Uterus (tissue), 4 donors: ENCODE measurements around the gene TRIM46. TPM values are rescaled to one million over a fixed set of nuclear protein-coding genes. Genes with fewer than 3 reads are reported as not detected.

ENCODE experiments used
- DNase-seq, 2 donors: peaks; one replicate each; pipeline ENCODE4 v3.0.0-alpha.2; 2019 to 2020
- H3K27ac ChIP-seq, 2 donors: fragments of 200-600 bp; sonication (generic); 1 replicate in 1 of 2; 2 replicates in 1 of 2; pipeline ENCODE4 v1.5.1; 2016 to 2018
- H3K27me3 ChIP-seq, 2 donors: fragments of 200-600 bp; sonication (generic); one replicate each; pipeline ENCODE4 v1.5.1; 2018 to 2019; ENCODE audit warnings: control low read depth in 1 of 2
- H3K36me3 ChIP-seq, 2 donors: fragments of 200-600 bp; sonication (generic); one replicate each; pipeline ENCODE4 v1.5.1; 2019; ENCODE audit warnings: control low read depth in 1 of 2
- H3K4me1 ChIP-seq, 2 donors: fragments of 200-600 bp; sonication (generic); one replicate each; pipeline ENCODE4 v1.5.1; 2018 to 2019; ENCODE audit warnings: control low read depth in 1 of 2
- H3K4me3 ChIP-seq, 2 donors: fragments of 200-600 bp; sonication (generic); 1 replicate in 1 of 2; 2 replicates in 1 of 2; pipeline ENCODE4 v1.5.1; 2018 to 2019; ENCODE audit warnings: mild to moderate bottlenecking in 1 of 2
- H3K9me3 ChIP-seq, 2 donors: fragments of 200-600 bp; sonication (generic); one replicate each; pipeline ENCODE4 v1.5.1; 2019; ENCODE audit warnings: control low read depth in 1 of 2
- POLR2A ChIP-seq, 2 donors: fragments of 450-650 bp; IDR thresholded peaks; one replicate each; pipeline ENCODE4 v1.6.1; 2016; ENCODE audit warnings: antibody characterized with exemption in 2 of 2, mild to moderate bottlenecking in 1 of 2, moderate library complexity in 1 of 2
- intact Hi-C: fragments of 100-400 bp; cut with DNase I; formaldehyde crosslinking; loops from one replicate; pipeline ENCODE4 v1.15.1; 2023; ENCODE audit warnings: low total_unique reads
- total RNA-seq, 4 donors: library from RNA; depleted of rRNA in 3 of 4; stranded (reverse); fragments of >200 nt in 3 of 4; gene quantifications; one replicate each; pipeline versions ENCODE4 v1.1.0 to v1.2.4, GENCODE V29; 2014 to 2023
- TF ChIP-seq, protein P1 (sequence below), 4 experiments: fragments of 200-600 bp in 2 of 4; fragments of 450-650 bp in 2 of 4; sonication (generic) in 2 of 4; IDR thresholded peaks; one replicate each; pipeline ENCODE4 v1.5.1; 2016 to 2019; ENCODE audit warnings: antibody characterized with exemption in 4 of 4, mild to moderate bottlenecking in 2 of 4, moderate library complexity in 1 of 4
- donor health status: DM: yes; HTN: yes; CAD: no.

Gene TRIM46
- total RNA-seq, 4 donors from 2014 or later = 0.26 to 4.6 (median 2.5) TPM

DNA sequence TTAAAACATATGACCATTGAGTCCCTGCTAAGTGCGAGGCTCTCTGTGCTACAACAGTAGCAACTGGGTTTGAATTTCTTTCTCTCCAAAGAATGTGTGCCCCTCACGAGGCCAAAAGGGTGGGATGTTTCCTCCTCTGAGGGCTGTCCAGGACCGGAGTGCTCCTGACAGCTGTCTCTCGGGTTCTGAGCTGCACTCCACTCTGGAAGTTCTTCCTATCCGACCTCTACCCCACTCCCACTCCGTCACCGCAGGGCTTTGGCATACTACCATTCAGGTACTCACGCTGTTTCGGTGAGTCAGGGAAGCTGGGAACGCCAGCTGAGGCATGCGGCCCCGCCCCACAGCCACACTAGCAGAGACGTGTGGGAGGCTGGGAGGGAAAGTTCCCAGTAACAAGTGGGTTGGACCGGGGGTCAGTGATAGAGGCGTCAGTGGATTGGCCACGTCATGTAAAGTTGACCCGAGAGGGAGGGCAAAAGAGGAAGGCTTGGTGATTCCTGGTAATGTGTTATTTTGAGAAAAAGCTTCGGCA lies 38.7 kb upstream of the TRIM46 start:
- H3K27me3 ChIP-seq = no peaks in the 10 kb centered on the region
- H3K4me3 ChIP-seq = peak overlapping the region; percentile 60 to 65
- peak; percentile 91 to 94 for DNase-seq
- no peaks in the 10 kb centered on the region for H3K36me3 ChIP-seq
- peak in 1 of 2 donors; percentile 28 for TF ChIP-seq POLR2A (IDR thresholded peaks at IDR 0.05)
- TF ChIP-seq, protein P1, sequence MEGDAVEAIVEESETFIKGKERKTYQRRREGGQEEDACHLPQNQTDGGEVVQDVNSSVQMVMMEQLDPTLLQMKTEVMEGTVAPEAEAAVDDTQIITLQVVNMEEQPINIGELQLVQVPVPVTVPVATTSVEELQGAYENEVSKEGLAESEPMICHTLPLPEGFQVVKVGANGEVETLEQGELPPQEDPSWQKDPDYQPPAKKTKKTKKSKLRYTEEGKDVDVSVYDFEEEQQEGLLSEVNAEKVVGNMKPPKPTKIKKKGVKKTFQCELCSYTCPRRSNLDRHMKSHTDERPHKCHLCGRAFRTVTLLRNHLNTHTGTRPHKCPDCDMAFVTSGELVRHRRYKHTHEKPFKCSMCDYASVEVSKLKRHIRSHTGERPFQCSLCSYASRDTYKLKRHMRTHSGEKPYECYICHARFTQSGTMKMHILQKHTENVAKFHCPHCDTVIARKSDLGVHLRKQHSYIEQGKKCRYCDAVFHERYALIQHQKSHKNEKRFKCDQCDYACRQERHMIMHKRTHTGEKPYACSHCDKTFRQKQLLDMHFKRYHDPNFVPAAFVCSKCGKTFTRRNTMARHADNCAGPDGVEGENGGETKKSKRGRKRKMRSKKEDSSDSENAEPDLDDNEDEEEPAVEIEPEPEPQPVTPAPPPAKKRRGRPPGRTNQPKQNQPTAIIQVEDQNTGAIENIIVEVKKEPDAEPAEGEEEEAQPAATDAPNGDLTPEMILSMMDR (IDR thresholded peaks at IDR 0.05) = no peak
- intact Hi-C loops = no loop called here
- H3K4me1 ChIP-seq = peaks cover 0 to 12% of the 10 kb centered on the region in 2 donors
- H3K27ac ChIP-seq = peak overlapping the region; percentile 94 to 95
- no peaks in the 10 kb centered on the region for H3K9me3 ChIP-seq

DNA sequence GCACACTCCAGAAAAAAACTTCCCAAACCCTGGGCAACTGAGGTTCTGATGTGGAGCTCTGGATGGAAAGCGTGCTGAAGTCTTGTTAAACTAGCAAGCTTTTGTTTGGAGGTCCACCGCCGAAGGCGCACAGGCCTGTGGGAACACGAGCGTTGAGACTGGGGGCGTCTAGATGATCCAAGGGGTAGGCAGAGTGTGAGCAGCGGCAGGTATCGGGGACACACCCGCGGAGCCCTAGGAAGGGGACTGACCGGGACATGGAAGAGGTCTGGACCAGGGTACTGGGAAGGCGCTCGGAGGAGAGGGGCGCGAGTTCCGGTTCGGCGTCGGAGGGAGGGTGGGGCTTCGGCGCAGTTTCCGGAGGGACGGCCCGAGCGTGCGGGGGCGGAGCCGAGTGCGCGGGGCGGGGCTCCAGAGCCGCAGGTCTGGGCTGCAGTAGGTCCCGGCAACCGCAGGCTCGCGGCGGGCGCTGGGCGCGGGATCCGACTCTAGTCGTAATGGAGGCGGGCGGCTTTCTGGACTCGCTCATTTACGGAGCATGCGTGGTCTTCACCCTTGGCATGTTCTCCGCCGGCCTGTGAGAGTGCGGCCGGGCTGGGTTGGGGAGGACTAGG lies 38.1 kb upstream of the TRIM46 start, which contains the start of gene SLC50A1:
Gene SLC50A1, plus strand, starts transcription at position 438 of the 614 bp plus-strand sequence. Its CDS starts 60 bp downstream, at position 498.
- Histone ChIP-seq H3K4me3 (peak within 1 kb of the TSS; percentile 60 to 65), H3K27ac (peak within 1 kb of the TSS; percentile 94 to 95), H3K9me3 (no peaks in the 10 kb centered on the region), H3K4me1 (peaks cover 0 to 8% of the 10 kb centered on the region in 2 donors), H3K27me3 (no peaks in the 10 kb centered on the region), H3K36me3 (no peaks in the 10 kb centered on the region)
- intact Hi-C loops = no loop called here
- TF ChIP-seq, protein P1 (IDR thresholded peaks at IDR 0.05) = peak in 3 of 4 experiments; percentile 45 to 86 (median 56)
- peak; percentile 83 to 95 for TF ChIP-seq POLR2A (IDR thresholded peaks at IDR 0.05)
- DNase-seq = peak; percentile 93 to 96

DNA sequence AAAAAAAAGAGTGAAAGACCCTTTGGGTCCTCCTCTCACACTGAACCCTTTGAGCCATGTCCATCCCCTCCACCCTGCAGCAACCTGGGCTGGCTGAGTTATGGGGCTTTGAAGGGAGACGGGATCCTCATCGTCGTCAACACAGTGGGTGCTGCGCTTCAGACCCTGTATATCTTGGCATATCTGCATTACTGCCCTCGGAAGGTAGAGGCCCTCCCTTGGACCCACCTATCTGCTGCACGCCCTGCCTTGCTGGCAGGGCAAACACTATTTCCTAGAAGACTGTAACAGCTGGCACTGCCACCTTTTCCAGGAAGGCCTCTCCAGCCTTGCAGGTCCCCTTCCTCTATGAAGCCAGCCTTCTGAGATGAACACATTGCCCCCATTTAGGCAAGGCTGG lies 36.9 kb upstream of the TRIM46 start:
- Histone ChIP-seq H3K27me3 (no peaks in the 10 kb centered on the region), H3K4me1 (peaks cover 0 to 8% of the 10 kb centered on the region in 2 donors), H3K36me3 (no peaks in the 10 kb centered on the region), H3K9me3 (no peaks in the 10 kb centered on the region), H3K27ac (peak overlapping the region; percentile 14 to 94), H3K4me3 (peak overlapping the region; percentile 60 to 65)
- intact Hi-C loops = no loop called here
- DNase-seq = no peak
- no peak for TF ChIP-seq POLR2A (IDR thresholded peaks at IDR 0.05)
- TF ChIP-seq, protein P1 (IDR thresholded peaks at IDR 0.05) = no peak

DNA sequence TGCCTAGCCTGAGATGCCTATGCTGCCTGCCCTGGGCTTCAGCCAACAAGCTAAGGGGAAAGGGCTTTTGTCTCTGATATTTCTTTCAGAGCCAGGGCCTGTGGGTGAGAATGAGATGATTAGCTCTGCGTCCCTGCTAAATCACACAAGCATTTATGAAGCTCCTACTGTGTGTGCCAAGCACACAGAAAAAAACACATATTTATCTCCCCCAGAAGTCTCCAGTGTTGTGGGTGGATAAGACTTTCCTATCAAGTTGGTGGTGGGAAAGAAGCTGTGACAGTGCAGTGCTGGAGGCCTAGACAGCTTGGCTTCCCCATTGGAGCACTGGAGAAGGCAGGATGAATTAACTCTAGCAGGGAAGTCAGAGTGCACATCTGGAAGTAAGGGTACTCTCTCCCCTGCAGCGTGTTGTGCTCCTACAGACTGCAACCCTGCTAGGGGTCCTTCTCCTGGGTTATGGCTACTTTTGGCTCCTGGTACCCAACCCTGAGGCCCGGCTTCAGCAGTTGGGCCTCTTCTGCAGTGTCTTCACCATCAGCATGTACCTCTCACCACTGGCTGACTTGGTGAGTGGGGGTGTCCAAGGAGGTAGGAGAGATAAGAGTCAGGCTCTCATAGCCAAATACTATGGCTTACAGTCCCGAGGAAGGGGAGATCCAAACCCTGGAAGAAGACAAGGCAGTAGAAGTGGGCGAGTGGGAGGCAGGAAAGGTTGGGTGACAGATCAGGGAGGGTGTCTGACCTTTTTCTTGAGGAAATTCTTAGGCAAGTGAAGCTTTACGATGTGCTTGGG lies 36.3 kb upstream of the TRIM46 start:
- no peaks in the 10 kb centered on the region for H3K36me3 ChIP-seq
- intact Hi-C loops = no loop called here
- DNase-seq = no peak
- no peak overlapping the region for H3K4me3 ChIP-seq
- no peaks in the 10 kb centered on the region for H3K27me3 ChIP-seq
- H3K27ac ChIP-seq = peak overlapping the region; percentile 14 to 94
- H3K4me1 ChIP-seq = peaks cover 0 to 8% of the 10 kb centered on the region in 2 donors
- H3K9me3 ChIP-seq = no peaks in the 10 kb centered on the region
- TF ChIP-seq, protein P1 (IDR thresholded peaks at IDR 0.05) = no peak
- TF ChIP-seq POLR2A (IDR thresholded peaks at IDR 0.05) = no peak
